Muscle of back (tissue), 10 donors: Measurements from ENCODE around the gene ADGRG1. TPM values are rescaled to one million over a fixed set of nuclear protein-coding genes. Genes with fewer than 3 reads are reported as not detected.

Experiments used
- polyA plus RNA-seq, 10 donors: library from polyadenylated mRNA; unstranded; fragments of 120-200 nt; gene quantifications; one replicate each; pipeline ENCODE4 v1.2.1, GENCODE V29; 2013; ENCODE audit not compliant: insufficient read length in 10 of 10

The ADGRG1 gene
- polyA plus RNA-seq, 10 donors: 4.4 to 19.3 (median 6.1) TPM

Other genes with a start within 250 kb of the ADGRG1 start
- not detected for gene CCL17, start 223.9 kb upstream of the ADGRG1 start, polyA plus RNA-seq
- gene CIAPIN1, start 181.2 kb upstream of the ADGRG1 start, polyA plus RNA-seq: 10 to 100 TPM; 48.7 to 67.3 (median 57.0) TPM
- 10 to 100 TPM; 51.2 to 78.0 (median 61.3) TPM for gene COQ9, start 181.2 kb upstream of the ADGRG1 start, polyA plus RNA-seq
- gene POLR2C, start 166.0 kb upstream of the ADGRG1 start, polyA plus RNA-seq: 10 to 100 TPM; 41.6 to 53.7 (median 47.0) TPM
- gene DOK4, start 142.1 kb upstream of the ADGRG1 start, polyA plus RNA-seq: 10 to 100 TPM in 3 of 10 donors, 1 to 10 TPM in 7; 7.3 to 16.7 (median 9.3) TPM
- gene CCDC102A, start 92.1 kb upstream of the ADGRG1 start, polyA plus RNA-seq: 10 to 100 TPM in 7 of 10 donors, 1 to 10 TPM in 3; 8.0 to 21.6 (median 12.2) TPM
- 1 to 10 TPM in 9 of 10 donors, under 1 TPM in 1; 0.74 to 1.7 (median 1.5) TPM for gene ADGRG5, start 86.0 kb upstream of the ADGRG1 start, polyA plus RNA-seq
- gene ADGRG3, start 39.7 kb downstream of the ADGRG1 start, polyA plus RNA-seq: under 1 TPM; 0.08 to 0.56 (median 0.19) TPM
- gene DRC7, start 66.2 kb downstream of the ADGRG1 start, polyA plus RNA-seq: under 1 TPM in 4 of 10 donors, not detected in 6; 0.07 to 0.23 (median 0.15) TPM
- 10 to 100 TPM; 22.5 to 46.2 (median 36.3) TPM for gene KATNB1, start 107.1 kb downstream of the ADGRG1 start, polyA plus RNA-seq
- 10 to 100 TPM in 9 of 10 donors, 1 to 10 TPM in 1; 9.6 to 22.0 (median 13.9) TPM for gene KIFC3, start 173.9 kb downstream of the ADGRG1 start, polyA plus RNA-seq